ENCODE results near the gene PACRG. TPM values are rescaled to one million over a fixed set of nuclear protein-coding genes. Genes with fewer than 3 reads are reported as not detected.

The PACRG gene
- total and polyA plus RNA-seq, 10 of the 15 experiments (the other 5 are each of a cell fraction or from before 2014, with no cell fraction given), result not detected

DNA sequence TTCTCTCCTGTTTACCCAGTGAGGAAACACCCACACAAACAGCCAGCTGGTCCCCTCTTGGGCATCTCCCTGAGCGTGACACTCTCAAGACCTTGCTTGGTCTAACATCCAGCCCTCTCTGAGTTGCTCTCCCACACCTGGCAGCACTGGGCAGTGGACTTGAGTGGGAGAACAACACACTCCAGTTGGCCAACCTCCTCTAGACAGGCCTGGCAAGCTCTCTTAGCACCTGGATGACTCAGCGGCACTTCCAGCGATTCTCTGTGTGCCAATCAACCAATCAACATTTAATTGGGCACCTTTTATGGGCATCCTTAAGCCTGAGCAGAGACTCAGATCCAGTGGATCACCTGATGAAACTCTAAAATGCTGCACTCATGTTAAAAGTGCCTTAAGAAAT lies 610.2 kb downstream of the PACRG start:
- WGBS (ENCODE audit: insufficient coverage, insufficient replicate concordance, low lambda C conversion rate, missing lambda C conversion rate), result 36% methylated on average over 3 of the region's 3 CpGs
- TF ChIP-seq, protein P1, sequence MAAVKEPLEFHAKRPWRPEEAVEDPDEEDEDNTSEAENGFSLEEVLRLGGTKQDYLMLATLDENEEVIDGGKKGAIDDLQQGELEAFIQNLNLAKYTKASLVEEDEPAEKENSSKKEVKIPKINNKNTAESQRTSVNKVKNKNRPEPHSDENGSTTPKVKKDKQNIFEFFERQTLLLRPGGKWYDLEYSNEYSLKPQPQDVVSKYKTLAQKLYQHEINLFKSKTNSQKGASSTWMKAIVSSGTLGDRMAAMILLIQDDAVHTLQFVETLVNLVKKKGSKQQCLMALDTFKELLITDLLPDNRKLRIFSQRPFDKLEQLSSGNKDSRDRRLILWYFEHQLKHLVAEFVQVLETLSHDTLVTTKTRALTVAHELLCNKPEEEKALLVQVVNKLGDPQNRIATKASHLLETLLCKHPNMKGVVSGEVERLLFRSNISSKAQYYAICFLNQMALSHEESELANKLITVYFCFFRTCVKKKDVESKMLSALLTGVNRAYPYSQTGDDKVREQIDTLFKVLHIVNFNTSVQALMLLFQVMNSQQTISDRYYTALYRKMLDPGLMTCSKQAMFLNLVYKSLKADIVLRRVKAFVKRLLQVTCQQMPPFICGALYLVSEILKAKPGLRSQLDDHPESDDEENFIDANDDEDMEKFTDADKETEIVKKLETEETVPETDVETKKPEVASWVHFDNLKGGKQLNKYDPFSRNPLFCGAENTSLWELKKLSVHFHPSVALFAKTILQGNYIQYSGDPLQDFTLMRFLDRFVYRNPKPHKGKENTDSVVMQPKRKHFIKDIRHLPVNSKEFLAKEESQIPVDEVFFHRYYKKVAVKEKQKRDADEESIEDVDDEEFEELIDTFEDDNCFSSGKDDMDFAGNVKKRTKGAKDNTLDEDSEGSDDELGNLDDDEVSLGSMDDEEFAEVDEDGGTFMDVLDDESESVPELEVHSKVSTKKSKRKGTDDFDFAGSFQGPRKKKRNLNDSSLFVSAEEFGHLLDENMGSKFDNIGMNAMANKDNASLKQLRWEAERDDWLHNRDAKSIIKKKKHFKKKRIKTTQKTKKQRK (IDR thresholded peaks at IDR 0.05; ENCODE audit: low read depth, low read length), result no peak
- TF ChIP-seq FOS (IDR thresholded peaks at IDR 0.05; ENCODE audit: borderline replicate concordance, extremely low read depth, insufficient read length) (no peak), LARP7 (IDR thresholded peaks at IDR 0.05) (no peak), SMAD5 (IDR thresholded peaks at IDR 0.05; ENCODE audit: low read depth) (no peak), KAT2A (conservative IDR thresholded peaks at IDR 0.05; ENCODE audit: control insufficient read depth, low read depth, low read length) (no peak), JUNB (IDR thresholded peaks at IDR 0.05) (no peak), HDAC6 (IDR thresholded peaks at IDR 0.05; ENCODE audit: unreplicated experiment) (no peak), STAT1 (conservative IDR thresholded peaks at IDR 0.05) (no peak)
- Histone ChIP-seq H3K36me3 (ENCODE audit: control insufficient read depth in 2 of 2, insufficient read depth in 2 of 2, low read length in 1 of 2) (no peaks in the 10 kb centered on the region), H2AFZ (ENCODE audit: control insufficient read depth, low read depth, low read length) (no peak overlapping the region), H3K9me3 (replicated peaks; ENCODE audit: control insufficient read depth, insufficient read depth, low read length) (no peaks in the 10 kb centered on the region), H3K27me3 (replicated peaks in 1 of 2; ENCODE audit: control insufficient read depth in 2 of 2, insufficient read depth in 2 of 2, low read length in 1 of 2) (no peaks in the 10 kb centered on the region; a peak in 1 of 4 replicates), H3K4me1 (ENCODE audit: control insufficient read depth, insufficient read depth, low read length) (no peaks in the 10 kb centered on the region), H3K4me2 (ENCODE audit: control insufficient read depth, insufficient read depth) (no peak overlapping the region), H3K4me3 (no peak overlapping the region), H3K9ac (ENCODE audit: control insufficient read depth, insufficient read depth, low read length) (no peak overlapping the region), H3K27ac (ENCODE audit: control insufficient read depth, insufficient read depth) (no peak overlapping the region), H3K79me2 (ENCODE audit: control insufficient read depth, insufficient read depth, low read length) (no peaks in the 10 kb centered on the region), H4K20me1 (ENCODE audit: control insufficient read depth, insufficient read depth) (no peaks in the 10 kb centered on the region)
- ChIA-PET CTCF (interaction anchor here (0.6 kb wide), 1 partner anchor 190 kb away, joined by 3 read pairs; no protein-coding TSS in a partner anchor), RAD21 (ENCODE audit: unreplicated experiment) (no interaction called here), SMC1A (ENCODE audit: uncharacterized antibody, unreplicated experiment) (no interaction called here), POLR2A (no interaction called here)
- intact Hi-C loops (cut with micrococcal nuclease; ENCODE audit: unreplicated experiment), result no loop called here
- ATAC-seq, result no peak
- no TSS peak for BruUV-seq (replicated peaks)
- no peak for FAIRE-seq
- in situ Hi-C loops (cut with MboI), result no loop called here
- no peak for DNase-seq (ENCODE audit: low read depth, low spot score)
